ENCODE measurements around the gene KLHDC4.

KLHDC4 gene

DNA sequence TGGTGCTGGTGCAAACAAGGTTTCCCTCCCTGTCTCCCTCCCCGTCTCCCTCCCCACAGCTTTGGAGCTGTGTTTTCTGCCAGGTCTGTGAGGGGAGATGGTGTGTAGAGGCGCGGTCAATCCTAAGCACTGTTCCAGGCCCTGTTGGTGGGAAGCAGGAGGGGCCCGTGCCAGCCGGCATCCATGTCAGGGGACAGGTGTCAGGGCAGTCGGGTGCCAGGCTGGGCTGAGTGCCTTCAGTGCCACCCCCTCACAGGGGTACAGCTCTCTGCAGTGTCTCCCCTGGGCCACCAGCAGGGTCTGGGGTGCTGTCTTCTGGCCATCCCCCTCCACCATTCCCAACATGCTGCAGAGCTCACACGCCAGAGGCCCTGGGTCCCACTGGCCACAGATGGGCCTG lies 73.6 kb downstream of the KLHDC4 start:
- no peak overlapping the region for H2AFZ ChIP-seq (ENCODE audit: low read depth, low read length)
- H3K79me2 ChIP-seq (ENCODE audit: insufficient read depth, low read length), result no peaks in the 10 kb centered on the region
- H3K36me3 ChIP-seq (ENCODE audit: insufficient read depth, low read length), result peaks cover 26% of the 10 kb centered on the region
- DNase-seq (no peak), ATAC-seq (ENCODE audit: insufficient read depth, low read depth) (peak; percentile 26)
- no peaks in the 10 kb centered on the region for H3K4me1 ChIP-seq (ENCODE audit: insufficient read depth, low read length)
- H3K9ac ChIP-seq (ENCODE audit: low read depth, low read length), result no peak overlapping the region
- H3K9me3 ChIP-seq (ENCODE audit: insufficient read depth, low read length, severe bottlenecking), result no peaks in the 10 kb centered on the region
- H3K4me2 ChIP-seq (ENCODE audit: insufficient read depth, low read length), result no peak overlapping the region
- no peak overlapping the region for H3K4me3 ChIP-seq (ENCODE audit: low read depth in 1 of 2, low read length in 2 of 2)
- TF ChIP-seq, protein P1, sequence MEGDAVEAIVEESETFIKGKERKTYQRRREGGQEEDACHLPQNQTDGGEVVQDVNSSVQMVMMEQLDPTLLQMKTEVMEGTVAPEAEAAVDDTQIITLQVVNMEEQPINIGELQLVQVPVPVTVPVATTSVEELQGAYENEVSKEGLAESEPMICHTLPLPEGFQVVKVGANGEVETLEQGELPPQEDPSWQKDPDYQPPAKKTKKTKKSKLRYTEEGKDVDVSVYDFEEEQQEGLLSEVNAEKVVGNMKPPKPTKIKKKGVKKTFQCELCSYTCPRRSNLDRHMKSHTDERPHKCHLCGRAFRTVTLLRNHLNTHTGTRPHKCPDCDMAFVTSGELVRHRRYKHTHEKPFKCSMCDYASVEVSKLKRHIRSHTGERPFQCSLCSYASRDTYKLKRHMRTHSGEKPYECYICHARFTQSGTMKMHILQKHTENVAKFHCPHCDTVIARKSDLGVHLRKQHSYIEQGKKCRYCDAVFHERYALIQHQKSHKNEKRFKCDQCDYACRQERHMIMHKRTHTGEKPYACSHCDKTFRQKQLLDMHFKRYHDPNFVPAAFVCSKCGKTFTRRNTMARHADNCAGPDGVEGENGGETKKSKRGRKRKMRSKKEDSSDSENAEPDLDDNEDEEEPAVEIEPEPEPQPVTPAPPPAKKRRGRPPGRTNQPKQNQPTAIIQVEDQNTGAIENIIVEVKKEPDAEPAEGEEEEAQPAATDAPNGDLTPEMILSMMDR (IDR thresholded peaks at IDR 0.05; ENCODE audit: borderline replicate concordance, extremely low read depth, low read length, poor library complexity, severe bottlenecking), result no peak
- no peak for TF ChIP-seq EZH2 (IDR thresholded peaks at IDR 0.05; ENCODE audit: borderline replicate concordance, low read depth, low read length, severe bottlenecking)
- peaks cover 22% of the 10 kb centered on the region for H4K20me1 ChIP-seq (ENCODE audit: insufficient read depth, low read length)
- no peaks in the 10 kb centered on the region for H3K27me3 ChIP-seq (ENCODE audit: insufficient read depth, low read length, poor library complexity)
- H3K27ac ChIP-seq (ENCODE audit: low read length), result no peak overlapping the region

DNA sequence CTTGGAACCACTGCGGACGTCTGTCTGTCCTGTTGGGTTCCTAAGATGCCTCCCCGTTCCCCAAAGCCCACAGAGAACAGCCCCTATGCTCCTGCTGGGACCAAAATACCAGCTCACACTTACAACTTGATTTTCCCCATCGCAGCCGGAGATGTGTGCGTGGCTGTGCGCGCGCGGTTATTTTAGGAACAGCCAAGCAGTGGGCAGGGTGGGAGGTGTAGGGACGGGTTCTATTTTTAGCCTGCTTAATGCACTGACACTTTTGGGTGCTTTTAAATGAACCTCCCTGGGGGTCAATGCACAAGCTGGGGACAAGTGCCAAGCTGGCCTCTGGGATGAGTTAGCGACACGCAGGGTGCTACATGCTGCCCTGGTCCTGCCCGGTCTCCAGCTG lies 74.1 kb downstream of the KLHDC4 start:
- H3K79me2 ChIP-seq (ENCODE audit: insufficient read depth, low read length), result no peaks in the 10 kb centered on the region
- no peak overlapping the region for H3K27ac ChIP-seq (ENCODE audit: low read length)
- no peak overlapping the region for H3K4me2 ChIP-seq (ENCODE audit: insufficient read depth, low read length)
- H3K4me3 ChIP-seq (ENCODE audit: low read depth in 1 of 2, low read length in 2 of 2), result no peak overlapping the region
- no peak for DNase-seq
- H3K27me3 ChIP-seq (ENCODE audit: insufficient read depth, low read length, poor library complexity), result no peaks in the 10 kb centered on the region
- peaks cover 21% of the 10 kb centered on the region for H3K36me3 ChIP-seq (ENCODE audit: insufficient read depth, low read length)
- no peak overlapping the region for H2AFZ ChIP-seq (ENCODE audit: low read depth, low read length)
- no peak for ATAC-seq (ENCODE audit: insufficient read depth, low read depth)
- H3K9me3 ChIP-seq (ENCODE audit: insufficient read depth, low read length, severe bottlenecking), result no peaks in the 10 kb centered on the region
- no peak overlapping the region for H3K9ac ChIP-seq (ENCODE audit: low read depth, low read length)
- H4K20me1 ChIP-seq (ENCODE audit: insufficient read depth, low read length), result peaks cover 22% of the 10 kb centered on the region
- TF ChIP-seq, protein P1 (IDR thresholded peaks at IDR 0.05; ENCODE audit: borderline replicate concordance, extremely low read depth, low read length, poor library complexity, severe bottlenecking), result no peak
- no peak for TF ChIP-seq EZH2 (IDR thresholded peaks at IDR 0.05; ENCODE audit: borderline replicate concordance, low read depth, low read length, severe bottlenecking)
- no peaks in the 10 kb centered on the region for H3K4me1 ChIP-seq (ENCODE audit: insufficient read depth, low read length)

DNA sequence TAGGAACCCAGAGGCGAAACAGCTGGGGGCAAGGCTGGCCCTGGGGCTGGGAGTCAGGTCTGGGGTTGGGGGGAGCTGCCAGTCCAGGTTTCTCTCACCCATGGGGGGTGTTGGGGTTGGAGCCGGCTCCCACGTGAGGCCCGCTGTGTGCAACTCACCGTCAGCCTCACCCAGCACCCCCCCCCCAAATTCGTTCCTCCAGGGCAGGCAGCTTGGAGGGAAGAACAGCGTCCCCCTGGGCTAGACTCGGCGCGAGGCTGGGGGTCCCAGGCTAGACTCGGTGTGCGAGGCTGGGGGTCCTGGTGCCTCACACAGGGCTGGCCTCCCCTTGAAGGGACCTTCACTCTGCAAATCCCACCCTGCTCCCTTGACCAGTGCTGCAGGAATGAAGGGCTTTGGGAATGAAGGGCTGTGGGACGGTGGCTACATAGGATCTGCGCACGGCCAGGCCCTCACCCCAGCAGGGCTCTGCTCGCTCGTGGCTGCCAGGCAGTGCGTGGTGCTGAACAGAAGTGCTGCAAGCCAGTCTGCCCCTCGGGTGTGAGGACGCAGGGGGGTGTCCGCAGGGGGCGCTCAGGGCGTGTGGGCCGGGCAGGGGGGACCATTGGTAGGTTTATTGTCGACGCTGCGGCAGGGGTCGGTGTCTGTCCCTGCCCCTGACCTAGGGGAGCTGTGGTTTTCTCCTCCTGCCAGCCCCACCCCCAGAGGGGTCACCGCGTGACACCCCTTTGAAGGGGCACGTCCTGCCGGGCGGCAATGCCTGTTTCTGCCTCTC lies 74.7 kb downstream of the KLHDC4 start:
- TF ChIP-seq, protein P1 (IDR thresholded peaks at IDR 0.05; ENCODE audit: borderline replicate concordance, extremely low read depth, low read length, poor library complexity, severe bottlenecking), result no peak
- no peak for TF ChIP-seq EZH2 (IDR thresholded peaks at IDR 0.05; ENCODE audit: borderline replicate concordance, low read depth, low read length, severe bottlenecking)
- H3K27ac ChIP-seq (ENCODE audit: low read length), result no peak overlapping the region
- H3K4me2 ChIP-seq (ENCODE audit: insufficient read depth, low read length), result no peak overlapping the region
- H3K36me3 ChIP-seq (ENCODE audit: insufficient read depth, low read length), result peaks cover 17% of the 10 kb centered on the region
- H4K20me1 ChIP-seq (ENCODE audit: insufficient read depth, low read length), result peaks cover 22% of the 10 kb centered on the region
- no peak overlapping the region for H2AFZ ChIP-seq (ENCODE audit: low read depth, low read length)
- no peaks in the 10 kb centered on the region for H3K79me2 ChIP-seq (ENCODE audit: insufficient read depth, low read length)
- no peaks in the 10 kb centered on the region for H3K4me1 ChIP-seq (ENCODE audit: insufficient read depth, low read length)
- H3K9me3 ChIP-seq (ENCODE audit: insufficient read depth, low read length, severe bottlenecking), result no peaks in the 10 kb centered on the region
- H3K9ac ChIP-seq (ENCODE audit: low read depth, low read length), result no peak overlapping the region
- no peak overlapping the region for H3K4me3 ChIP-seq (ENCODE audit: low read depth in 1 of 2, low read length in 2 of 2)
- DNase-seq (no peak), ATAC-seq (ENCODE audit: insufficient read depth, low read depth) (no peak)
- H3K27me3 ChIP-seq (ENCODE audit: insufficient read depth, low read length, poor library complexity), result no peaks in the 10 kb centered on the region

Measured in DND-41 (cell line).